A549 (cell line): ENCODE measurements around the gene SKAP1. TPM values are rescaled to one million over a fixed set of nuclear protein-coding genes. Genes with fewer than 3 reads are reported as not detected.

Source experiments
- ATAC-seq, 2 experiments: fragments of 200-7000 bp in 1 of 2; fragments of >200 bp in 1 of 2; cut with Nextera tagmentation in 1 of 2; cut with Tn5 transposase in 1 of 2; 3 replicates each; pipeline versions ENCODE4 v1.8.0 to v1.9.1; 2018 to 2020; ENCODE audit warnings: mild to moderate bottlenecking in 1 of 2, moderate library complexity in 1 of 2
- CTCF ChIA-PET: fragments of 300-600 bp; sonication (Branson Sonifier 250); formaldehyde crosslinking; extraction: SDS; loops from one replicate; lab custom pipeline; 2021; ENCODE audit warnings: antibody characterized with exemption, inconsistent platforms; lab: Yijun Ruan, JAX
- POLR2A ChIA-PET: fragments of 350-600 bp; formaldehyde crosslinking; extraction: SDS; loops from one replicate; lab custom pipeline; 2021; ENCODE audit warnings: antibody characterized with exemption, inconsistent platforms; lab: Yijun Ruan, JAX
- DNase-seq, 2 experiments: peaks; one replicate each; pipeline versions ENCODE4 v3.0.0 to v3.0.0-alpha.2; 2011 to 2016; ENCODE audit warnings: low read depth in 1 of 2, low spot score in 1 of 2
- FAIRE-seq: peaks from 2 replicates; lab custom pipeline; 2011; peaks lifted over from hg19 to GRCh38; lab: Jason Lieb, UNC
- H3K27ac ChIP-seq, 2 experiments: fragments of >200 bp; sonication (Bioruptor Twin); formaldehyde crosslinking; 3 replicates each; pipeline ENCODE4 v1.5.1; 2016 to 2017
- H3K4me1 ChIP-seq: fragments of >200 bp; sonication (Bioruptor Twin); formaldehyde crosslinking; 3 replicates; pipeline ENCODE4 v1.6.1; 2016
- H3K4me2 ChIP-seq: fragments of >200 bp; sonication (Bioruptor Twin); formaldehyde crosslinking; 3 replicates; pipeline ENCODE4 v1.6.1; 2016
- H3K4me3 ChIP-seq: fragments of >200 bp; sonication (Bioruptor Twin); formaldehyde crosslinking; 3 replicates; pipeline ENCODE4 v1.5.1; 2016
- H3K9me3 ChIP-seq: fragments of >200 bp; sonication (Bioruptor Twin); formaldehyde crosslinking; 3 replicates; pipeline ENCODE4 v1.6.1; 2016
- ATOH8 ChIP-seq: fragments of 250-450 bp; sonication (Bioruptor Pico); IDR thresholded peaks from 2 replicates; pipeline ENCODE4 v1.5.0; 2020; ENCODE audit warnings: low read depth, mild to moderate bottlenecking, moderate library complexity
- BCL3 ChIP-seq: fragments of >200 bp; sonication (Bioruptor Twin); formaldehyde crosslinking; IDR thresholded peaks from 3 replicates; pipeline ENCODE4 v1.6.1; 2016
- CBX2 ChIP-seq: fragments of 200-600 bp; sonication (generic); IDR thresholded peaks from 2 replicates; pipeline ENCODE4 v1.6.1; 2016; ENCODE audit warnings: low read depth, mild to moderate bottlenecking, borderline replicate concordance
- CEBPB ChIP-seq, 2 experiments: fragments of >200 bp in 1 of 2; sonication (Bioruptor Twin) in 1 of 2; formaldehyde crosslinking in 1 of 2; IDR thresholded peaks; 2 replicates each; pipeline ENCODE4 v1.6.1; 2012 to 2016
- CHD4 ChIP-seq: fragments of 200-600 bp; sonication (generic); IDR thresholded peaks from 2 replicates; pipeline ENCODE4 v1.6.1; 2016; ENCODE audit warnings: antibody characterized with exemption, mild to moderate bottlenecking, borderline replicate concordance
- E2F6 ChIP-seq: IDR thresholded peaks from 2 replicates; pipeline ENCODE4 v1.6.1; 2012; ENCODE audit warnings: low read depth, borderline replicate concordance
- FOSB ChIP-seq: fragments of 250-450 bp; sonication (Bioruptor Pico); IDR thresholded peaks from 2 replicates; pipeline ENCODE4 v1.5.0; 2020; ENCODE audit warnings: mild to moderate bottlenecking, moderate library complexity
- FOXS1 ChIP-seq: fragments of 250-450 bp; sonication (Bioruptor Pico); IDR thresholded peaks from 2 replicates; pipeline ENCODE4 v1.5.0; 2020; ENCODE audit warnings: mild to moderate bottlenecking, moderate library complexity
- GATA3 ChIP-seq: IDR thresholded peaks from 2 replicates; pipeline ENCODE4 v1.6.1; 2012; ENCODE audit warnings: borderline replicate concordance
- HDAC2 ChIP-seq: fragments of 200-600 bp; sonication (generic); IDR thresholded peaks from 2 replicates; pipeline ENCODE4 v1.6.1; 2016
- HEYL ChIP-seq: fragments of 250-450 bp; sonication (Bioruptor Pico); IDR thresholded peaks from 2 replicates; pipeline ENCODE4 v1.8.0; 2021; ENCODE audit warnings: mild to moderate bottlenecking, moderate library complexity
- HMGXB4 ChIP-seq: fragments of 250-450 bp; sonication (Bioruptor Pico); IDR thresholded peaks from 2 replicates; pipeline ENCODE4 v1.5.0; 2021; ENCODE audit warnings: mild to moderate bottlenecking, moderate library complexity, borderline replicate concordance
- HOXB5 ChIP-seq: fragments of 250-450 bp; sonication (Bioruptor Pico); IDR thresholded peaks from 2 replicates; pipeline ENCODE4 v1.5.0; 2020; ENCODE audit warnings: mild to moderate bottlenecking, moderate library complexity
- JUN ChIP-seq, 2 experiments: fragments of >200 bp; sonication (Bioruptor Twin); formaldehyde crosslinking; IDR thresholded peaks; 2 replicates in 1 of 2; 3 replicates in 1 of 2; pipeline ENCODE4 v1.6.1; 2016 to 2017
- KDM1A ChIP-seq: fragments of 200-600 bp; sonication (generic); IDR thresholded peaks from 2 replicates; pipeline ENCODE4 v1.6.1; 2016; ENCODE audit warnings: low read depth, mild to moderate bottlenecking
- KDM5A ChIP-seq: fragments of 200-600 bp; sonication (generic); IDR thresholded peaks from 2 replicates; pipeline ENCODE4 v1.6.1; 2016; ENCODE audit warnings: antibody characterized with exemption, mild to moderate bottlenecking
- MAFK ChIP-seq: fragments of 450-650 bp; IDR thresholded peaks from 2 replicates; pipeline ENCODE4 v1.6.1; 2014; ENCODE audit not compliant: partially characterized antibody
- NFE2L2 ChIP-seq: fragments of 150-350 bp; conservative IDR thresholded peaks from 2 replicates; pipeline ENCODE4 v1.6.1; 2014; ENCODE audit warnings: low read length
- PHF8 ChIP-seq: fragments of 200-600 bp; sonication (generic); IDR thresholded peaks from 2 replicates; pipeline ENCODE4 v1.6.1; 2016; ENCODE audit warnings: low read depth, mild to moderate bottlenecking, antibody characterized with exemption, moderate library complexity, borderline replicate concordance
- RCOR1 ChIP-seq: fragments of 150-350 bp; IDR thresholded peaks from 2 replicates; pipeline ENCODE4 v1.6.1; 2014; ENCODE audit warnings: antibody characterized with exemption, low read length, low read depth
- SMC3 ChIP-seq: fragments of >200 bp; sonication (Bioruptor Twin); formaldehyde crosslinking; IDR thresholded peaks from 3 replicates; pipeline ENCODE4 v1.6.1; 2018; ENCODE audit warnings: inconsistent platforms
- ZNF302 ChIP-seq: fragments of 250-450 bp; sonication (Bioruptor Pico); IDR thresholded peaks from 2 replicates; pipeline ENCODE4 v1.9.0; 2021; ENCODE audit warnings: inconsistent platforms, mild to moderate bottlenecking, moderate library complexity
- WGBS: methylation state at CpG from one replicate; pipeline ENCODE4 v1.1.6; 2017; ENCODE audit errors: missing lambda C conversion rate; 5-methylcytosine and 5-hydroxymethylcytosine counted together
- polyA plus RNA-seq, 4 experiments: library from polyadenylated mRNA; depleted of rRNA in 3 of 4; stranded (reverse); fragments of >200 nt; fragmentation: RNase III in 1 of 4; extraction: RNeasy Plus Mini Kit Qiagen cat#74134 plus additional on column Dnase treatment in 1 of 4; gene quantifications; 2 replicates in 3 of 4; 3 replicates in 1 of 4; pipeline ENCODE4 v1.2.3, GENCODE V29; 2011 to 2017

The SKAP1 gene
- polyA plus RNA-seq, 2 of the 4 experiments (the other 2 are of a cell fraction), result 0.14 to 0.78 TPM

GRCh38 chr17:48106802-48107136, 323.2 kb downstream of the SKAP1 start:
- WGBS, result 48% methylated on average over 13 of the region's 13 CpGs
- no peak for FAIRE-seq
- Histone ChIP-seq H3K4me2 (peak overlapping the region; percentile 69), H3K4me1 (peaks cover 11% of the 10 kb centered on the region)
- CTCF ChIA-PET, result interaction anchor here (0.6 to 7.1 kb wide), 11 partner anchors 10 to 129 kb away, joined by 3 to 54 read pairs (median 3); no protein-coding TSS in a partner anchor
- TF ChIP-seq E2F6, result no peak
- 0 out of 2 replicates have a peak, but pooled peaks have one; percentile 70 for TF ChIP-seq KDM1A
- TF ChIP-seq, all 56 proteins: peak for 1
- POLR2A ChIA-PET, result interaction anchor here (2.3 to 2.9 kb wide), 2 partner anchors 9 to 59 kb away, joined by 9 to 18 read pairs; partner anchors contain the start of gene NFE2L1
- Histone ChIP-seq H3K27ac (peak overlapping the region; percentile 91 to 92), H3K4me3 (peak overlapping the region; percentile 76), H3K9me3 (no peaks in the 10 kb centered on the region)
- ATAC-seq (peak in 1 of 2 experiments; percentile 1; a peak in 1 of 6 replicates), DNase-seq (no peak)

- Histone ChIP-seq H3K4me2 (no peak overlapping the region), H3K9me3 (no peaks in the 10 kb centered on the region), H3K4me3 (no peak overlapping the region), H3K4me1 (peaks cover 18% of the 10 kb centered on the region), H3K27ac (no peak overlapping the region)
- WGBS, result 80% methylated on average over 7 of the region's 7 CpGs
- DNase-seq, result no peak
- no peak for FAIRE-seq
- TF ChIP-seq NFE2L2 (no peak), ATOH8 (CRISPR knock-in tag) (no peak), ZNF302 (CRISPR knock-in tag) (no peak), CHD4 (no peak), FOSB (no peak), RCOR1 (no peak), PHF8 (no peak), HEYL (CRISPR knock-in tag) (no peak), HOXB5 (CRISPR knock-in tag) (no peak)
- ChIA-PET CTCF (interaction anchor here (0.8 to 10.3 kb wide), 7 partner anchors 9 to 77 kb away, joined by 3 to 79 read pairs (median 3); no protein-coding TSS in a partner anchor), POLR2A (interaction anchor here (0.6 kb wide), 1 partner anchor 20 kb away, joined by 3 read pairs; no protein-coding TSS in a partner anchor)
- no peak for ATAC-seq
Measured at GRCh38 chr17:48104440-48104839, 325.6 kb downstream of the SKAP1 start.

- POLR2A ChIA-PET, result interaction anchor here (0.6 kb wide), 1 partner anchor 449 kb away, joined by 4 read pairs; no protein-coding TSS in a partner anchor
- peaks cover 14% of the 10 kb centered on the region for H3K4me1 ChIP-seq
- FAIRE-seq, result no peak
- no peak overlapping the region for H3K4me3 ChIP-seq
- no peak overlapping the region for H3K27ac ChIP-seq
- peak in 1 of 2 experiments; percentile 63 for DNase-seq
- TF ChIP-seq MAFK (peak; percentile 87), HDAC2 (no peak)
- H3K9me3 ChIP-seq, result no peaks in the 10 kb centered on the region
- WGBS, result 90% methylated on average over 14 of the region's 14 CpGs
- CTCF ChIA-PET, result interaction anchor here (0.6 to 10.3 kb wide), 9 partner anchors 8 to 1040 kb away, joined by 3 to 79 read pairs (median 5); no protein-coding TSS in a partner anchor
- no peak for ATAC-seq
- no peak overlapping the region for H3K4me2 ChIP-seq
Measured at GRCh38 chr17:48102798-48103715, 327.0 kb downstream of the SKAP1 start.

- no peak for ATAC-seq
- ChIA-PET CTCF (interaction anchor here (0.6 to 10.3 kb wide), 5 partner anchors 10 to 1041 kb away, joined by 3 to 79 read pairs (median 9); no protein-coding TSS in a partner anchor), POLR2A (interaction anchor here (0.6 kb wide), 1 partner anchor 454 kb away, joined by 3 read pairs; no protein-coding TSS in a partner anchor)
- peak overlapping the region; percentile 91 for H3K4me2 ChIP-seq
- WGBS, result 88% methylated on average over 19 of the region's 19 CpGs
- FAIRE-seq, result no peak
- peak overlapping the region; percentile 89 to 90 for H3K27ac ChIP-seq
- H3K9me3 ChIP-seq, result no peaks in the 10 kb centered on the region
- DNase-seq, result no peak
- peak overlapping the region; percentile 76 for H3K4me3 ChIP-seq
- H3K4me1 ChIP-seq, result peaks cover 19% of the 10 kb centered on the region
- TF ChIP-seq CEBPB (IDR thresholded peaks at IDR 0.05) (no peak), HMGXB4 (CRISPR knock-in tag) (no peak), NFE2L2 (no peak), CHD4 (no peak), FOXS1 (CRISPR knock-in tag) (no peak), SMC3 (no peak), KDM1A (no peak), JUN (IDR thresholded peaks at IDR 0.05) (no peak), RCOR1 (no peak), BCL3 (no peak), GATA3 (no peak), KDM5A (no peak), CBX2 (no peak)
Measured at GRCh38 chr17:48102043-48102750, 327.8 kb downstream of the SKAP1 start.
